GM12801 (cell line): ENCODE data around the gene THAP11.

Source experiments
- CTCF ChIP-seq: IDR thresholded peaks from one replicate; pipeline ENCODE4 v1.5.1; 2011; ENCODE audit warnings: control low read depth; ENCODE audit not compliant: insufficient read length; ENCODE audit errors: extremely low read depth

Gene THAP11

GRCh38 chr16:67825119-67825518 is 17.0 kb upstream of the THAP11 start:
- TF ChIP-seq CTCF, result no peak

- TF ChIP-seq CTCF, result no peak
These were observed 16.2 kb upstream of the THAP11 start for GRCh38 chr16:67825906-67826305.

GRCh38 chr16:67828651-67829050 is 13.5 kb upstream of the THAP11 start:
- no peak for TF ChIP-seq CTCF

- TF ChIP-seq CTCF, result no peak
These were observed 9.1 kb upstream of the THAP11 start for GRCh38 chr16:67833030-67833414.

GRCh38 chr16:67833415-67834241 is 8.5 kb upstream of the THAP11 start:
- TF ChIP-seq CTCF, result no peak

GRCh38 chr16:67834242-67834614 is 7.9 kb upstream of the THAP11 start:
- TF ChIP-seq CTCF, result no peak

GRCh38 chr16:67837811-67838210 is 4.3 kb upstream of the THAP11 start:
- TF ChIP-seq CTCF, result no peak
